Pancreas (tissue), 10 donors: ENCODE measurements around the gene USP13. TPM values are rescaled to one million over a fixed set of nuclear protein-coding genes. Genes with fewer than 3 reads are reported as not detected.
"Not testable (repeated sequence)": the region's sequence is repeated elsewhere in the genome, so short reads cannot be mapped to it uniquely, and the experiment has no call there.

Experiments
- ATAC-seq, 4 donors: fragments of 200-7000 bp; cut with Tn5 transposase; one replicate each; pipeline versions ENCODE4 v1.8.0 to v1.9.1; 2020; ENCODE audit warnings: mild to moderate bottlenecking in 4 of 4, moderate library complexity in 4 of 4
- DNase-seq, 6 donors: peaks; one replicate each; pipeline ENCODE4 v3.0.0-alpha.2; 2020
- FAIRE-seq: peaks from 2 replicates; lab custom pipeline; 2012; peaks lifted over from hg19 to GRCh38; lab: Jason Lieb, UNC
- H3K27ac ChIP-seq, 4 donors: fragments of 200-600 bp; sonication (generic); 1 replicate in 3 of 4; 2 replicates in 1 of 4; pipeline versions ENCODE4 v1.5.0 to v1.8.0; 2020
- H3K27me3 ChIP-seq, 4 donors: fragments of 200-600 bp; one replicate each; pipeline ENCODE4 v1.8.0; 2021
- H3K36me3 ChIP-seq, 3 donors: fragments of 200-600 bp; sonication (generic) in 1 of 3; one replicate each; pipeline versions ENCODE4 v1.5.0 to v1.8.0; 2020 to 2021
- H3K4me1 ChIP-seq, 3 donors: fragments of 200-600 bp; one replicate each; pipeline ENCODE4 v1.8.0; 2021
- H3K4me3 ChIP-seq, 4 donors: fragments of 200-600 bp; sonication (generic) in 2 of 4; one replicate each; pipeline versions ENCODE4 v1.5.0 to v1.8.0; 2020 to 2021
- H3K9me3 ChIP-seq, 4 donors: fragments of 200-600 bp; one replicate each; pipeline ENCODE4 v1.8.0; 2021
- CTCF ChIP-seq, 4 donors: fragments of 200-600 bp; sonication (generic) in 3 of 4; IDR thresholded peaks; one replicate each; pipeline versions ENCODE4 v1.5.0 to v1.8.0; 2021; ENCODE audit warnings: antibody characterized with exemption in 4 of 4
- WGBS, 2 donors: extraction: QIAGEN DNeasy Blood & Tissue Kit; methylation state at CpG; one replicate each; pipeline ENCODE4 v1.1.7; 2013; 5-methylcytosine and 5-hydroxymethylcytosine counted together
- intact Hi-C, 3 donors: fragments of 100-400 bp; cut with DNase I; formaldehyde crosslinking; loops; one replicate each; pipeline versions ENCODE4 v1.11.1 to v1.14.2; 2022
- polyA plus RNA-seq, 2 donors: library from polyadenylated mRNA; stranded (reverse); fragments of 200-250 nt; gene quantifications; one replicate each; pipeline ENCODE4 v1.2.3, GENCODE V29; 2013
- total RNA-seq, 6 donors: library from RNA; stranded (reverse); fragmentation: NEBNext Ultra II Directional in 4 of 6; extraction: Animal tissue kit (Norgen Biotek cat#: 25700) in 4 of 6; gene quantifications; one replicate each; pipeline versions ENCODE4 v1.2.1 to v1.2.4, GENCODE V29; 2021 to 2023
- donor health status: healthy with polysubstance abuse.
- donor health status: DM: no; HTN: no; CAD: no; lungs with moderate emphysema.
- donor health status: DM: no; HTN: no; CAD: no.
- donor health status: control.
- donor health status: control.
- donor health status: Bipolar disorder and iron deficiency.
- donor health status: DM: yes; HTN: yes; CAD: no.
- donor health status: DM: no; HTN: no; CAD: no.
- donor health status: DM: no; HTN: no; CAD: no.
- donor health status: DM: yes; HTN: yes; CAD: no.

USP13 gene
- total and polyA plus RNA-seq, 8 donors = 1.1 to 6.1 (median 4.8) TPM

- intact Hi-C loops = no loop called here
- no peaks in the 10 kb centered on the region for H3K36me3 ChIP-seq
- ATAC-seq = peak in 1 of 4 donors; percentile 24
- H3K27me3 ChIP-seq = no peaks in the 10 kb centered on the region
- peaks cover 4 to 9% (median 8%) of the 10 kb centered on the region in 3 donors for H3K4me1 ChIP-seq
- FAIRE-seq = no peak
- no peak overlapping the region for H3K27ac ChIP-seq
- TF ChIP-seq CTCF (IDR thresholded peaks at IDR 0.05) = no peak
- DNase-seq = no peak
- no peaks in the 10 kb centered on the region for H3K9me3 ChIP-seq
- H3K4me3 ChIP-seq = no peak overlapping the region
- WGBS, 2 donors = 60% methylated on average over 21 of the region's 21 CpGs
These were observed 28.8 kb downstream of the USP13 start for GRCh38 chr3:179681492-179682263.

- Histone ChIP-seq H3K27me3 (no peaks in the 10 kb centered on the region), H3K9me3 (no peaks in the 10 kb centered on the region), H3K4me1 (peaks cover 4 to 9% (median 8%) of the 10 kb centered on the region in 3 donors), H3K36me3 (no peaks in the 10 kb centered on the region), H3K4me3 (no peak overlapping the region), H3K27ac (no peak overlapping the region)
- peak in 3 of 4 donors; percentile 37 to 63 (median 42) for ATAC-seq
- DNase-seq = no peak
- 46 to 48% methylated on average over 4 of the region's 4 CpGs for WGBS, 2 donors
- no peak for TF ChIP-seq CTCF (IDR thresholded peaks at IDR 0.05)
- intact Hi-C loops = no loop called here
- peak; percentile 23 for FAIRE-seq
These were observed 29.7 kb downstream of the USP13 start for GRCh38 chr3:179682426-179683080.

GRCh38 chr3:179683286-179683685 is 30.4 kb downstream of the USP13 start:
- FAIRE-seq, ATAC-seq, intact Hi-C loops, H3K36me3 ChIP-seq, H3K4me3 ChIP-seq, H3K4me1 ChIP-seq, H3K27me3 ChIP-seq, H3K9me3 ChIP-seq, H3K27ac ChIP-seq, DNase-seq: not testable (repeated sequence)
- WGBS, 2 donors = 77 to 89% methylated on average over 5 of the region's 5 CpGs

- no peak overlapping the region for H3K27ac ChIP-seq
- H3K36me3 ChIP-seq = no peaks in the 10 kb centered on the region
- no peaks in the 10 kb centered on the region for H3K27me3 ChIP-seq
- no peak for DNase-seq
- H3K4me1 ChIP-seq = peaks cover 0 to 2% (median under 1%) of the 10 kb centered on the region in 3 donors
- no peak overlapping the region for H3K4me3 ChIP-seq
- no peak for TF ChIP-seq CTCF (IDR thresholded peaks at IDR 0.05)
- 84 to 89% methylated on average over 4 of the region's 4 CpGs for WGBS, 2 donors
- intact Hi-C loops = no loop called here
- no peak for FAIRE-seq
- ATAC-seq = no peak
- no peaks in the 10 kb centered on the region for H3K9me3 ChIP-seq
These were observed 35.2 kb downstream of the USP13 start for GRCh38 chr3:179687967-179688535.

- no peak for ATAC-seq
- 95% methylated on average over 4 of the region's 4 CpGs for WGBS, 2 donors
- Histone ChIP-seq H3K27me3 (no peaks in the 10 kb centered on the region), H3K27ac (no peak overlapping the region), H3K4me1 (no peaks in the 10 kb centered on the region), H3K9me3 (no peaks in the 10 kb centered on the region), H3K36me3 (no peaks in the 10 kb centered on the region), H3K4me3 (no peak overlapping the region)
- no peak for FAIRE-seq
- no peak for DNase-seq
- TF ChIP-seq CTCF (IDR thresholded peaks at IDR 0.05) = no peak
- intact Hi-C loops = no loop called here
These were observed 36.0 kb downstream of the USP13 start for GRCh38 chr3:179688850-179689249.
